ENCODE results near the gene ZNF91. TPM values are rescaled to one million over a fixed set of nuclear protein-coding genes. Genes with fewer than 3 reads are reported as not detected.
"Not testable (repeated sequence)": the region's sequence is repeated elsewhere in the genome, so short reads cannot be mapped to it uniquely, and the experiment has no call there.

The ZNF91 gene
- total RNA-seq, 1 donor from 2014 or later = 81.0 TPM

- no peaks in the 10 kb centered on the region for H3K4me1 ChIP-seq
Observed at GRCh38 chr19:23402388-23402787, 7.1 kb upstream of the ZNF91 start.

DNA sequence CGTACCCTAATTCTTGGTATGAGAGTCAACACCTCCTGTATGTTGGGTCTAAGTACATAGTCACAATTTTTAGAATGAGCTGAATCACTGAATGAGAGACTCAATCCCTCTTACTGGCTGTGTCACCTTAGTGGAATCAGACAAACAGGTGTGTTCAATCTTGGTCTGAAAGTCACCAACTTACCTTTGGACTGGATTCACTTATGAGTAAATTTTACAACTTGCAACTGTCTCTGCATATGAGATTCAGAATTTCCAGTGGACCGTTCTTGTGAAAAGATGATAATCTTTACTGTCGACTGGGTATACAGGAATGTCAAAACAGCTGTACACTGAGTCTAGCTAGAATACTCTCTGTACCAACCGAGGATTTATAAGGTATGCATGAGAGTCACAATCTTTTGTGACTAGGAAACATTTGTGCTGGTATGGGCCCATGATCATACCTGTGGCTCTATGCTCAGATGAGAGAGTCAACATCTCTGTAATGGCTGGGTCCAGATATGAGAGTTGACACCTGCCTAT, 5.9 kb upstream of the ZNF91 start:
- intact Hi-C loops (cut with DNase I) = no loop called here
- no peak for DNase-seq (ENCODE audit: extremely low spot score in 2 of 2)
- TF ChIP-seq, protein P1, sequence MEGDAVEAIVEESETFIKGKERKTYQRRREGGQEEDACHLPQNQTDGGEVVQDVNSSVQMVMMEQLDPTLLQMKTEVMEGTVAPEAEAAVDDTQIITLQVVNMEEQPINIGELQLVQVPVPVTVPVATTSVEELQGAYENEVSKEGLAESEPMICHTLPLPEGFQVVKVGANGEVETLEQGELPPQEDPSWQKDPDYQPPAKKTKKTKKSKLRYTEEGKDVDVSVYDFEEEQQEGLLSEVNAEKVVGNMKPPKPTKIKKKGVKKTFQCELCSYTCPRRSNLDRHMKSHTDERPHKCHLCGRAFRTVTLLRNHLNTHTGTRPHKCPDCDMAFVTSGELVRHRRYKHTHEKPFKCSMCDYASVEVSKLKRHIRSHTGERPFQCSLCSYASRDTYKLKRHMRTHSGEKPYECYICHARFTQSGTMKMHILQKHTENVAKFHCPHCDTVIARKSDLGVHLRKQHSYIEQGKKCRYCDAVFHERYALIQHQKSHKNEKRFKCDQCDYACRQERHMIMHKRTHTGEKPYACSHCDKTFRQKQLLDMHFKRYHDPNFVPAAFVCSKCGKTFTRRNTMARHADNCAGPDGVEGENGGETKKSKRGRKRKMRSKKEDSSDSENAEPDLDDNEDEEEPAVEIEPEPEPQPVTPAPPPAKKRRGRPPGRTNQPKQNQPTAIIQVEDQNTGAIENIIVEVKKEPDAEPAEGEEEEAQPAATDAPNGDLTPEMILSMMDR (IDR thresholded peaks at IDR 0.05) = no peak
- no peak for TF ChIP-seq POLR2A (IDR thresholded peaks at IDR 0.05)
- no peak for TF ChIP-seq POLR2AphosphoS5 (IDR thresholded peaks at IDR 0.05; ENCODE audit: insufficient read depth in 1 of 2, low read depth in 1 of 2)

More at GRCh38 chr19:23402388-23402787, 7.1 kb upstream of the ZNF91 start:
- Histone ChIP-seq H3K27ac (no peak overlapping the region), H3K27me3 (no peaks in the 10 kb centered on the region), H3K4me3 (no peak overlapping the region), H3K36me3 (no peaks in the 10 kb centered on the region), H3K9me3 (no peaks in the 10 kb centered on the region)
- intact Hi-C loops (cut with DNase I) = no loop called here
- peak in 1 of 2 donors; percentile 64 for DNase-seq (ENCODE audit: extremely low spot score in 2 of 2)
- no peak for TF ChIP-seq POLR2A (IDR thresholded peaks at IDR 0.05)
- no peak for TF ChIP-seq POLR2AphosphoS5 (IDR thresholded peaks at IDR 0.05; ENCODE audit: insufficient read depth in 1 of 2, low read depth in 1 of 2)
- TF ChIP-seq, protein P1 (IDR thresholded peaks at IDR 0.05) = no peak

GRCh38 chr19:23399443-23399842, 4.2 kb upstream of the ZNF91 start:
- Histone ChIP-seq H3K4me1 (peaks cover 7% of the 10 kb centered on the region), H3K4me3 (no peak overlapping the region), H3K27ac (no peak overlapping the region), H3K27me3 (no peaks in the 10 kb centered on the region), H3K9me3 (no peaks in the 10 kb centered on the region), H3K36me3 (no peaks in the 10 kb centered on the region)
- TF ChIP-seq, protein P1 (IDR thresholded peaks at IDR 0.05) = no peak
- TF ChIP-seq POLR2AphosphoS5 (IDR thresholded peaks at IDR 0.05; ENCODE audit: insufficient read depth in 1 of 2, low read depth in 1 of 2) = no peak
- no peak for TF ChIP-seq POLR2A (IDR thresholded peaks at IDR 0.05)
- DNase-seq (ENCODE audit: extremely low spot score in 2 of 2) = peak in 1 of 2 donors; percentile 67
- intact Hi-C loops (cut with DNase I) = no loop called here

More for the DNA sequence above, 5.9 kb upstream of the ZNF91 start:
- Histone ChIP-seq H3K4me1 (no peaks in the 10 kb centered on the region), H3K27ac (no peak overlapping the region), H3K4me3 (no peak overlapping the region), H3K9me3 (no peaks in the 10 kb centered on the region), H3K27me3 (no peaks in the 10 kb centered on the region), H3K36me3 (no peaks in the 10 kb centered on the region)

- H3K4me3 ChIP-seq = peak overlapping the region in 1 of 2 donors; percentile 78
- not testable (repeated sequence) for H3K36me3 ChIP-seq
Observed at GRCh38 chr19:23395722-23396117, 449 bp upstream of the ZNF91 start.

DNA sequence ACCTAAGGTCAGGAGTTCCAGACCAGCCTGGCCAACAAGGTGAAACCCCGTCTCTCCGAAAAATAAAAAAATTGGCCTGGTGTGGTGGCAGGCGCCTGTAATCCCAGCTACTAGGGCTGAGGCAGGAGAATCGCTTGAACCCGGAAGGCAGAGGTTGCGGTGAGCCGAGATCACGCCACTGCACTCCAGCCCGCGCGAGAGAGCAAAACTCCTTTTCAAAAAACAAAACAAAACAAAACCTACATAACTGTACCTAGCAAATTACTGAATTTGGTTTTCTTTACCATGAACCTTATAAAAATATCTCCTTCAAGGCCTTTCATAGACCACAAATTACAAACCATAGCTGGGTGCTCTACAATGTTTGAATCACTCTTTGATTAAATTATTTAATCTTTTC, 760 bp downstream of the ZNF91 start:
- H3K4me1 ChIP-seq = peaks cover 53% of the 10 kb centered on the region

More at GRCh38 chr19:23395722-23396117, 449 bp upstream of the ZNF91 start:
- DNase-seq (ENCODE audit: extremely low spot score in 2 of 2); H3K9me3 ChIP-seq; H3K27me3 ChIP-seq; intact Hi-C loops (cut with DNase I): not testable (repeated sequence)
- Histone ChIP-seq H3K27ac (peak overlapping the region; percentile 66), H3K4me1 (peaks cover 45% of the 10 kb centered on the region)

More for the DNA sequence above, 760 bp downstream of the ZNF91 start:
- no peak for DNase-seq (ENCODE audit: extremely low spot score in 2 of 2)
- Histone ChIP-seq H3K27ac (peak overlapping the region; percentile 90), H3K27me3 (no peaks in the 10 kb centered on the region), H3K36me3 (no peaks in the 10 kb centered on the region), H3K9me3 (no peaks in the 10 kb centered on the region), H3K4me3 (peak overlapping the region; percentile 78 to 80)
- intact Hi-C loops (cut with DNase I) = no loop called here
- TF ChIP-seq, protein P1 (IDR thresholded peaks at IDR 0.05) = no peak
- TF ChIP-seq POLR2AphosphoS5 (IDR thresholded peaks at IDR 0.05; ENCODE audit: insufficient read depth in 1 of 2, low read depth in 1 of 2) (no peak), POLR2A (IDR thresholded peaks at IDR 0.05) (no peak)
